ENCODE measurements around the gene TGM6.

DNA sequence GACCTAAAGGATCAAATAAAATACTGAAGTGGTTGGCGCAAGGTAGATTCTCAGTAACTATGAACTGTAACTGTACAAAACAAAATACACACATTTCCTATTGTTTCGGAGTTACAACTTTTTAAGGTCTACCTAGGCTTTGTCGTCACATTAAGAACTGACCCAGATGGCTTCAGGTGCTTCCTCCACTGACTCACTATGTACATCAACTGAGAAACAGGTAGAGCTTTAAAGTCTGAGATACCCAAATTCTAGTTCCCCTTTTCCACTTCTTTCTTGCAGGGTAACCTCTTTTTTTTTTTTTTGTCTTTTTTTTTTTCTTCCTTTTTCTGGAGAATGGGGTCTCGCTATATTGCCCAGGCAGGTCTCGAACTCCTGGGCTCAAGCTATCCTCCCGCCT is 84.4 kb downstream of the TGM6 start:
- TF ChIP-seq, protein P1, sequence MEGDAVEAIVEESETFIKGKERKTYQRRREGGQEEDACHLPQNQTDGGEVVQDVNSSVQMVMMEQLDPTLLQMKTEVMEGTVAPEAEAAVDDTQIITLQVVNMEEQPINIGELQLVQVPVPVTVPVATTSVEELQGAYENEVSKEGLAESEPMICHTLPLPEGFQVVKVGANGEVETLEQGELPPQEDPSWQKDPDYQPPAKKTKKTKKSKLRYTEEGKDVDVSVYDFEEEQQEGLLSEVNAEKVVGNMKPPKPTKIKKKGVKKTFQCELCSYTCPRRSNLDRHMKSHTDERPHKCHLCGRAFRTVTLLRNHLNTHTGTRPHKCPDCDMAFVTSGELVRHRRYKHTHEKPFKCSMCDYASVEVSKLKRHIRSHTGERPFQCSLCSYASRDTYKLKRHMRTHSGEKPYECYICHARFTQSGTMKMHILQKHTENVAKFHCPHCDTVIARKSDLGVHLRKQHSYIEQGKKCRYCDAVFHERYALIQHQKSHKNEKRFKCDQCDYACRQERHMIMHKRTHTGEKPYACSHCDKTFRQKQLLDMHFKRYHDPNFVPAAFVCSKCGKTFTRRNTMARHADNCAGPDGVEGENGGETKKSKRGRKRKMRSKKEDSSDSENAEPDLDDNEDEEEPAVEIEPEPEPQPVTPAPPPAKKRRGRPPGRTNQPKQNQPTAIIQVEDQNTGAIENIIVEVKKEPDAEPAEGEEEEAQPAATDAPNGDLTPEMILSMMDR (conservative IDR thresholded peaks at IDR 0.05; ENCODE audit: low read length) = no peak
- no peak for TF ChIP-seq EZH2phosphoT487 (IDR thresholded peaks at IDR 0.05; ENCODE audit: borderline replicate concordance)

All from Loucy (cell line).